CD4-positive, alpha-beta T cell (primary cell): ENCODE data around the gene ATP5F1D. TPM values are rescaled to one million over a fixed set of nuclear protein-coding genes. Genes with fewer than 3 reads are reported as not detected.

Experiments
- ATAC-seq: fragments of 200-7000 bp; cut with Tn5 transposase; one replicate; pipeline ENCODE4 v1.10.0; 2022; ENCODE audit warnings: mild to moderate bottlenecking; ENCODE audit not compliant: poor library complexity
- CTCF ChIA-PET: fragments of 350-600 bp; sonication (Branson Sonifier 250); formaldehyde crosslinking; loops from one replicate; lab custom pipeline; 2021; ENCODE audit warnings: antibody characterized with exemption, inconsistent platforms; lab: Charles Lee
- POLR2A ChIA-PET: fragments of 350-600 bp; sonication (Branson Sonifier 250); formaldehyde crosslinking; loops from one replicate; lab custom pipeline; 2021; ENCODE audit warnings: antibody characterized with exemption, inconsistent platforms; lab: Charles Lee
- DNase-seq, 14 experiments: peaks; one replicate each; pipeline ENCODE4 v3.0.0-alpha.2; 2013 to 2020; ENCODE audit warnings: mixed read lengths in 2 of 14
- H3K27ac ChIP-seq, 2 donors: one replicate each; pipeline versions ENCODE4 v1.5.1 to v1.7.0; 2013; ENCODE audit warnings: low read length in 2 of 2, low read depth in 1 of 2, mild to moderate bottlenecking in 1 of 2
- H3K27me3 ChIP-seq, 2 experiments: 1 replicate in 1 of 2; 2 replicates in 1 of 2; pipeline versions ENCODE4 v1.6.1 to v1.7.0; 2013; ENCODE audit warnings: low read length in 2 of 2, control low read depth in 1 of 2, mild to moderate bottlenecking in 1 of 2, moderate library complexity in 1 of 2; ENCODE audit not compliant: insufficient read depth in 2 of 2, control insufficient read depth in 1 of 2
- H3K36me3 ChIP-seq: one replicate; pipeline ENCODE4 v1.6.1; 2013; ENCODE audit warnings: low read length, control low read depth; ENCODE audit not compliant: insufficient read depth
- H3K4me1 ChIP-seq: one replicate; pipeline ENCODE4 v1.6.1; 2013; ENCODE audit warnings: low read length, control low read depth; ENCODE audit not compliant: insufficient read depth
- H3K4me3 ChIP-seq: one replicate; pipeline ENCODE4 v1.5.1; 2013; ENCODE audit warnings: mild to moderate bottlenecking, low read length, moderate library complexity
- H3K9me3 ChIP-seq, 2 experiments: 1 replicate in 1 of 2; 2 replicates in 1 of 2; pipeline versions ENCODE4 v1.6.1 to v1.7.0; 2013; ENCODE audit warnings: low read length in 2 of 2, mild to moderate bottlenecking in 2 of 2, control low read depth in 1 of 2, moderate library complexity in 1 of 2; ENCODE audit not compliant: control insufficient read depth in 1 of 2, insufficient read depth in 1 of 2
- H3K27ac Mint-ChIP-seq: one replicate; pipeline ENCODE4 v1.8.0; 2020; ENCODE audit warnings: mixed read lengths
- H3K27me3 Mint-ChIP-seq: one replicate; pipeline ENCODE4 v1.8.0; 2021; ENCODE audit warnings: mixed read lengths
- H3K36me3 Mint-ChIP-seq: one replicate; pipeline ENCODE4 v1.8.0; 2021; ENCODE audit warnings: low read depth, mixed read lengths
- H3K4me1 Mint-ChIP-seq: one replicate; pipeline ENCODE4 v1.8.0; 2021; ENCODE audit warnings: low read depth, mixed read lengths
- H3K4me3 Mint-ChIP-seq: one replicate; pipeline ENCODE4 v1.8.0; 2020; ENCODE audit warnings: mild to moderate bottlenecking, mixed read lengths
- H3K9me3 Mint-ChIP-seq: one replicate; pipeline ENCODE4 v1.8.0; 2020; ENCODE audit warnings: mixed read lengths
- intact Hi-C, 2 experiments: fragments of 100-400 bp; cut with DNase I in 1 of 2; cut with micrococcal nuclease in 1 of 2; formaldehyde crosslinking; loops; one replicate each; pipeline versions ENCODE4 v1.15.1 to v1.9.0; 2023 to 2025; cut with DNase I, micrococcal nuclease
- total RNA-seq, 174 experiments: library from RNA in 2 of 174; stranded (reverse) in 2 of 174; gene quantifications; one replicate each; pipeline ENCODE4 v1.2.3 and lab custom pipeline; 2021 to 2026
- TF ChIP-seq, protein P1 (sequence below): fragments of 200-600 bp; IDR thresholded peaks from one replicate; pipeline ENCODE4 v1.8.0; 2022; ENCODE audit warnings: antibody characterized with exemption, mild to moderate bottlenecking

ATP5F1D gene
- total RNA-seq, 2 experiments from 2014 or later, result 77.6 to 92.6 TPM

DNA sequence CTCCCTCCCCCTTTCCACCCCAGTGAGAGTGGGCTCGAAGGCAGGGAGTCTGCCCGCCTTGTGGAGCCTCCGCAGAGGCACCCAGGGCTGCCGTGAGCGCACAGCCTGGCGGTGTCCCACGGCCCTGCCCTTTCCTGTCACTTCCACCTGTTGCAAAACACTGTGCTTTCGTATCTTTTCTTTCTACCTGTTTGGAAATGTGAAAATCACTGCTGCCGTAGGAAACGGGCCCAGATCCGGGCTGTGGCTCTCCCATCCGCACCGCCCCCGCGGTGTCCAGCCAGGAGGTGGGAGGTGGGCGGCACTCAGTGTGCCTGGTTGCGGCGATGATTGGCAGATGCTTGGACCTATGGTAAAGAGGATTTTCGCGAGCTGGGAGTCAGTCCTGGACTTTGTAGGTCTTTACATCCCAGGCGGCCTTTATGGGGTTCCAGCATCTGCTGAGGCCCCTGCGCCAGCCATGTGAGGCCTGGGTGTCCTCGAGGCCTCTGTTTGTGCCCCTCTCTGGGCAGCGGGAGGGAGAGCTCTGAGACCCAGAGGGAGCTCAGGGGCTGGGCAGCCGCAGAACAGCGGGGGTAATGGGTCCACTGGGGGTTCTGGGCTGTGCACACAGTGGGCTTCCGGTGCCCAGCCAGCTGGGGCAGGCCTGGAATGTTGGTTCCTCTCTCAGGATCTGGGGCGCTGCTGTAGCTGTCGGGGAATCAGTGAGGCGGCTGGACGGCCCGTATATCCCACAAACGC lies 29.9 kb upstream of the ATP5F1D start:
- Mint-ChIP-seq H3K36me3 (peaks cover 27% of the 10 kb centered on the region), H3K27ac (no peak overlapping the region), H3K4me1 (peaks cover 34% of the 10 kb centered on the region), H3K27me3 (no peaks in the 10 kb centered on the region), H3K4me3 (peak overlapping the region; percentile 71), H3K9me3 (no peaks in the 10 kb centered on the region)
- Histone ChIP-seq H3K27ac (no peak overlapping the region), H3K36me3 (peaks cover 22% of the 10 kb centered on the region), H3K4me1 (peaks cover 74% of the 10 kb centered on the region), H3K4me3 (no peak overlapping the region), H3K9me3 (no peaks in the 10 kb centered on the region), H3K27me3 (no peaks in the 10 kb centered on the region)
- ChIA-PET POLR2A (interaction anchor here (1.2 kb wide), 1 partner anchor 57 kb away, joined by 3 read pairs; the partner anchor contains the start of gene CIRBP), CTCF (interaction anchor here (1.3 kb wide), 1 partner anchor 98 kb away, joined by 3 read pairs; no protein-coding TSS in a partner anchor)
- ATAC-seq, result no peak
- no peak for DNase-seq
- TF ChIP-seq, protein P1, sequence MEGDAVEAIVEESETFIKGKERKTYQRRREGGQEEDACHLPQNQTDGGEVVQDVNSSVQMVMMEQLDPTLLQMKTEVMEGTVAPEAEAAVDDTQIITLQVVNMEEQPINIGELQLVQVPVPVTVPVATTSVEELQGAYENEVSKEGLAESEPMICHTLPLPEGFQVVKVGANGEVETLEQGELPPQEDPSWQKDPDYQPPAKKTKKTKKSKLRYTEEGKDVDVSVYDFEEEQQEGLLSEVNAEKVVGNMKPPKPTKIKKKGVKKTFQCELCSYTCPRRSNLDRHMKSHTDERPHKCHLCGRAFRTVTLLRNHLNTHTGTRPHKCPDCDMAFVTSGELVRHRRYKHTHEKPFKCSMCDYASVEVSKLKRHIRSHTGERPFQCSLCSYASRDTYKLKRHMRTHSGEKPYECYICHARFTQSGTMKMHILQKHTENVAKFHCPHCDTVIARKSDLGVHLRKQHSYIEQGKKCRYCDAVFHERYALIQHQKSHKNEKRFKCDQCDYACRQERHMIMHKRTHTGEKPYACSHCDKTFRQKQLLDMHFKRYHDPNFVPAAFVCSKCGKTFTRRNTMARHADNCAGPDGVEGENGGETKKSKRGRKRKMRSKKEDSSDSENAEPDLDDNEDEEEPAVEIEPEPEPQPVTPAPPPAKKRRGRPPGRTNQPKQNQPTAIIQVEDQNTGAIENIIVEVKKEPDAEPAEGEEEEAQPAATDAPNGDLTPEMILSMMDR, result no peak
- intact Hi-C loops, result no loop called here

DNA sequence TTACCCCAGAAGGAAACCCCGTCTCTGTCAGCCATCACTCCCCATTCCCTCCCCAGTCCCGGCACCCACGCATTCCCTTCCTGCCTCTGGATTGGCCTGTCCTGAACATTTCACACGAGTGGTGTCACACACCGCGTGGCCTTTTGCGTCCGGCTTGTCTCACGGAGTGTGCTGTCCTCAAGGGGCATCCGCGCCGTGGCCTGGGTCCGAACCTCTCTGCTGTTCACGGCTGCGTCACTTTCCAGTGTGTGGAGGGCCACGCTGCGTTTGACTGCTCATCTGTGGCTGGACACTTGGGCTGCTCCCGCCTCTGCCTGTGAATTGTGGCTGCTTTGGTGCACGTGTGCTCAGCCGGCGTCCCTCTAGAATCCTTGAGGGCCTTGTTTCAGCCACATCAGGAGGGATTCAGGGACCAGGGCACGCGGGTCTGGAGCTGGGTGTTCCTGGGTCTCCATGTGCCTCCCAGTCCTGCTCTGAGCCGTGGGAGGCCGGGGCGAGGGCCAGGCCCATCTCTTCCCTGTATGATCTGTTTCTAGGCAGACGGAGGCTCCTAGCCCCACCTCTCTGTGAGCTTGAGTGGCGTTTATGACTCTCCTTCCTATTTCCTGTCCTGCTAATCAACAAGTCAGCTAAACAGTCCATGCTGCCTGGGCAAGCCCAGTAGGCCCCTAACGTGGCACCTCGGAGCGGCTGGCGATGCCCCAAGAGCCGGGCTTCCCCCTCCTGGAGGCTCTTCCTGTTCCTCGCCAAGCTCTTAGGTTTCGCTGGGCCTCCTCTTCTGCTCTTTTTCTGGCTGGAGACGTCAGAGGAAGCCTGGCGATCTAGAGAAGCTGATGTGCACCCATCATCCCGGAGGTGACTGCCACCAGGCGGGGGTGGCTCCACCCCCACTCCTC lies 27.9 kb upstream of the ATP5F1D start:
- intact Hi-C loops, result no loop called here
- H3K4me1 Mint-ChIP-seq, result peaks cover 22% of the 10 kb centered on the region

More for the DNA sequence above, 27.9 kb upstream of the ATP5F1D start:
- no peaks in the 10 kb centered on the region for H3K27me3 ChIP-seq
- peaks cover 19% of the 10 kb centered on the region for H3K36me3 Mint-ChIP-seq
- peak in 13 of 14 experiments; percentile 19 to 88 (median 50) for DNase-seq
- POLR2A ChIA-PET, result interaction anchor here (1.9 kb wide), 1 partner anchor 56 kb away, joined by 13 read pairs; the partner anchor contains the start of gene CIRBP
- H3K27ac ChIP-seq, result peak overlapping the region; percentile 54 to 80
- H3K4me3 ChIP-seq, result peak overlapping the region; percentile 26
- H3K9me3 Mint-ChIP-seq, result no peaks in the 10 kb centered on the region
- peak overlapping the region; percentile 85 for H3K4me3 Mint-ChIP-seq
- CTCF ChIA-PET, result interaction anchor here (1.0 to 1.7 kb wide), 2 partner anchors 10 to 31 kb away, joined by 3 to 7 read pairs; no protein-coding TSS in a partner anchor
- peaks cover 54% of the 10 kb centered on the region for H3K4me1 ChIP-seq
- peaks cover 22% of the 10 kb centered on the region for H3K36me3 ChIP-seq
- peak overlapping the region; percentile 90 for H3K27ac Mint-ChIP-seq
- H3K9me3 ChIP-seq, result no peaks in the 10 kb centered on the region
- peak; percentile 94 for ATAC-seq
- no peaks in the 10 kb centered on the region for H3K27me3 Mint-ChIP-seq
- TF ChIP-seq, protein P1, result no peak
